ENCODE results near the gene CDKN2C.
A peak's percentile ranks its signal among the peaks of the same experiment; 100 is the strongest.
"Not testable (repeated sequence)": the region's sequence is repeated elsewhere in the genome, so short reads cannot be mapped to it uniquely, and the experiment has no call there.

Gene CDKN2C

DNA sequence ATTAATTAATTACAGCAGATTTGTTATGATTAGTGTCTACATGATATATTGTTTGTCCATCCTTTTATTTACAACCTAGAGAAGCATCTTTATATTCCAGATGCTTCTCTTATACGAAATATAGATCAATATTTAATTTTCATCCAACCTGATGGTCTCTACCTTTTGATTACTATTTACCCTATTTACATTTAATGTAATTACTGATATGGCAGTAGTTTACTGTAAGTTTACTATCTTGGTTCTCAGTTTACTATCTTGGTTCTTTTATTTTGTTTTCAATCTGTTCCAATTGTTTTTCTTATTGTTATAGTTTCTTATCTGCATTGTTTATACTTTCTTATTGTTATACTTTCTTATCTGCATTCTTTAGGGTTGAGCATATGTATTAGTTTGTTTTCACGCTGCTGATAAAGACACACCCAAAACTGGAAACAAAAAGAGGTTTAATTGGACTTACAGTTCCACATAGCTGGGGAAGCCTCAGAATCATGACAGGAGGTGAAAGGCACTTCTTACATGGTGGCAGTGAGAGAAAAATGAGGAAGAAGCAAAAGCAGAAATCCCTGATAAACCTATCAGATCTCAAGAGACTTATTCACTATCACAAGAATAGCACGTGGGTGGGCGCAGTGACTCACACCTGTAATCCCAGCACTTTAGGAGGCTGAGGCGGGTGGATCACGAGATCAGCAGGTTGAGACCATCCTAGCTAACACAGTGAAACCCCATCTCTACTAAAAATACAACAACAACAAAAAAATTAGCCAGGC, 38.9 kb upstream of the CDKN2C start:
- TF ChIP-seq ZFX (IDR thresholded peaks at IDR 0.05), result no peak
- no peak for TF ChIP-seq CTCF (conservative IDR thresholded peaks at IDR 0.05)
- H3K27ac ChIP-seq, result no peak overlapping the region

DNA sequence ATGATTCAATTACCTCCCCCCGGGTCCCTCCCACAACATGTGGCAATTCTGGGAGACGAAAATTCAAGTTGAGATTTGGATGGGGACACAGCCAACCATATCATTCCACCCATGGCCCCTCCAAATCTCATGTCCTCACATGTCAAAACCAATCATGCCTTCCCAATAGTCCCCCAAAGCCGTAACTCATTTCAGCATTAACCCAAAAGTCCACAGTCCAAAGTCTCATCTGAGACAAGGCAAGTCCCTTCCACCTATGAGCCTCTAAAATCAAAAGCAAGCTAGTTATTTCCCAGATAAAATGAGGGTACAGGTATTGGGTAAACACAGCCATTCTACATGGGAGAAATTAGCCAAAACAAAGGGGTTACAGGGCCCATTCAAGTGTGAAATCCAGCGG, 38.0 kb upstream of the CDKN2C start:
- not testable (repeated sequence) for H3K27ac ChIP-seq

DNA sequence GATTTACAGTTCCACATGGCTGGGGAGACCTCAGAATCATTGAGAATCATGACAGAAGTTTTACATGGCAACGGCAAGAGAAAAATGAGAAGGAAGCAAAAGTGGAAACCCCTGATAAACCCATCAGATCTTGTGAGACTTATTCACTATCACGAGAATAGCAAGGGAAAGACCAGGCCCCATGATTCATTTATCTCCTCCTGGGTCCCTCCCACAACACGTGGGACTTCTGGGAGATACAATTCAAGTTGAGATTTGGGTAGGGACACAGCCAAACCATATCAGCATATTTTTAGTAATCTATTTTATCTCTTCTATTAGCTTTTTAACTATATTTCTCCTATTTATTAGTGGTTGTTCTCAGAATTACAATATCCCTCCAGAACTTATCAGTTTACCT, 36.3 kb upstream of the CDKN2C start:
- H3K27ac ChIP-seq, result not testable (repeated sequence)

- TF ChIP-seq ZFX (IDR thresholded peaks at IDR 0.05) (no peak), CTCF (conservative IDR thresholded peaks at IDR 0.05) (no peak)
- H3K27ac ChIP-seq, result no peak overlapping the region
These were observed 35.2 kb upstream of the CDKN2C start for GRCh38 chr1:50934838-50935237.

DNA sequence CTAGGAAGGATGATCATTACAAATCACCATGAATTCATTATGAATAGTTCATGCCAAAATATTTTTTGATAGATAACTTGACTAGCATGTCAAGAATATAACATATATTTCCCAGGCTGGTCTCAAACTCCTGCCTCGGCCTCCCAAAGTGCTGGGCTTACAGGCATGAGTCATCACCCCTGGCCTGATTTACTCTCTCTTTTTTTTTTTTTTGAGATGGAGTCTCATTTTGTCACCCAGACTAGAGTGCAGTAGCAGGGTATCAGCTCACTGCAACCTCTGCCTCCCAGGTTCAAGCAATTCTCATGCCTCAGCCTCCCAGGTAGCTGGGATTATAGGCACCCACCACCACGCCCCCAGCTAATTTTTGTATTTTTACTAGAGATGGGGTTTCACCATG, 34.8 kb upstream of the CDKN2C start:
- H3K27ac ChIP-seq, result not testable (repeated sequence)

DNA sequence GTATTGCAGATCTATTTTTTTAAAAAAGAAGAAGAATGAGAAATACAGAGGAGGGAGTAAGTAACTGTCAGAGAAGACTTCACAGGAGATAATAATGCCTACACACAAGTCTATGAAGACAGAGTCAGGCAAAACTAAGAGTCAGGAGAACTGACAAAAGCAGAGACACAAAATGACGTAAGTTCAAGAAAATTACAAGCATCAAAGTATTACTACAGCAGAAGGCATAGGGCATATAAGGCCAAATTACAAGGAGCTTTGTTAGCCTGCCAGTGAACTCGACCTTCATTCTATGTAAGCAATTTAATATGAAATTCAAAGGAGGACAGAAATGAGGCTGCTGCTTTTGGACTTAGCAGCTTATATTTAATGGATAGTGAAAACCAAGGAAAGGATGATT, 33.7 kb upstream of the CDKN2C start:
- TF ChIP-seq ZFX (IDR thresholded peaks at IDR 0.05), result no peak
- TF ChIP-seq CTCF (conservative IDR thresholded peaks at IDR 0.05), result no peak
- H3K27ac ChIP-seq, result no peak overlapping the region

- H3K27ac ChIP-seq, result no peak overlapping the region
- TF ChIP-seq CTCF (conservative IDR thresholded peaks at IDR 0.05) (no peak), ZFX (IDR thresholded peaks at IDR 0.05) (no peak)
These were observed 29.8 kb upstream of the CDKN2C start for GRCh38 chr1:50940291-50940690.

DNA sequence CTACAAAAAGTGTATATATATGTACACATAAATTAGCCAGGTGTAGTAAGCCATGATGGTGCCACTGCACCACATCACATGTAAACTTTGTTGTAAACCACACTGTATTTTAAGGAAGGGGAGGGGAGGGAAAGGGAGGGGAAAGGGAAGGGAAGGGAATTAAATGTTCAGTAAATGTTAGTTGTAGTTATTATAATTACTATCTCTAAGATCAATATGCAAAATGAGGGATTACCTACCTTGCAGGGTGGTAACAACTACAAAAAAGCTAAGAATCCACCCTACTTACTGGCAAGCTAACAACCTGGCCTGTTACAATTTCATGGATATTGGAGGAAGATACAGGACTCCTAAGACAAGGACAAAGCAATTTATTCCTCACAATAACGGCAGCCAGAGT, 27.7 kb upstream of the CDKN2C start:
- no peak overlapping the region for H3K27ac ChIP-seq
- TF ChIP-seq CTCF (conservative IDR thresholded peaks at IDR 0.05), result no peak
- TF ChIP-seq ZFX (IDR thresholded peaks at IDR 0.05), result no peak

DNA sequence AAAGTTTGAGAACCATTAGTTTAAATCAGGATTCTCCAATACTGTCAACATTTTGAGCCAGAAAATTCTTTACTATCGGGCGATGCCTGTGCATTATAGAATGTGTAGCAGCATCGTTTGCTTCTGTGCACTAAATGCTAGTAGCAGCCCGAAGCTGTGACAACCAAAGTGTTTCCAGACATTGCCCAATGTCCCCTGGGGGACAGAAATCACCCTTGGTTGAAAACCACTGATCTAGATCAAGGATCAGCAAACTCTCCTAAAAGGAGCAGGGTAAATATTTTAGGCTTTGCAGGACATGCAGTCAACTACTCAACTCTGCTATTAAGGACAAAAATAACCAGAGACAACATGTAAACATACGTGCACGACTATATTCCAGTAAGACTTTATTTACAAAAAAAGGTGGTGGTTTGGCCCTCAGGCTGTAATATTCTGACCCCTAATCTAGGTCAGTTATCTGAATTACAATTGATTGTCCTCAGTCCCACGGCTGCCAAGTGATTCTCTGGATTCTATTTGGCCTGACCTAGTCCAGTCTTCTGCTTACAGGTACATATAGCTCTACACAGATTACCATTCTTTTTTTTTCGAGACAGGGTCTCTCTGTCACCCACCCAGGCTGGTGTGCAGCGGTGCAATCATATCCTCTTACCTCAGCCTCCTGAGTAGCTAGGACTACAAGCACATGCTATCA, 20.6 kb upstream of the CDKN2C start:
- TF ChIP-seq ZFX (IDR thresholded peaks at IDR 0.05), result no peak
- no peak for TF ChIP-seq CTCF (conservative IDR thresholded peaks at IDR 0.05)
- H3K27ac ChIP-seq, result peak overlapping the region; percentile 16; the same call in 1 of the 2 replicates
